ENCODE data around the gene LSP1. TPM values are rescaled to one million over a fixed set of nuclear protein-coding genes. Genes with fewer than 3 reads are reported as not detected.
A peak's percentile ranks its signal among the peaks of the same experiment; 100 is the strongest.

The LSP1 gene
- total RNA-seq, 2 experiments from 2014 or later = 463 to 477 TPM

GRCh38 chr11:1920128-1920908, 67.4 kb downstream of the LSP1 start:
- Mint-ChIP-seq H3K9me3 (ENCODE audit: insufficient read depth) (no peaks in the 10 kb centered on the region), H3K36me3 (ENCODE audit: low read depth) (no peaks in the 10 kb centered on the region), H3K4me1 (ENCODE audit: low read depth) (peaks cover 10% of the 10 kb centered on the region), H3K4me3 (no peak overlapping the region), H3K27me3 (ENCODE audit: low read depth) (no peaks in the 10 kb centered on the region), H3K27ac (no peak overlapping the region)
- POLR2A ChIA-PET = interaction anchor here (0.6 to 6.9 kb wide), 2 partner anchors 28 to 29 kb away, joined by 3 to 46 read pairs; partner anchors contain the start of gene PRR33
- no peak for ATAC-seq
- CTCF ChIA-PET = interaction anchor here (1.1 to 4.4 kb wide), 4 partner anchors 29 to 67 kb away, joined by 3 to 17 read pairs (median 4); partner anchors contain the start of genes LSP1 and PRR33
- no peak for DNase-seq

GRCh38 chr11:1920909-1921573, 68.2 kb downstream of the LSP1 start:
- ATAC-seq = no peak
- no peak overlapping the region for H3K27ac Mint-ChIP-seq
- H3K4me1 Mint-ChIP-seq (ENCODE audit: low read depth) = peaks cover 6% of the 10 kb centered on the region
- DNase-seq = no peak
- ChIA-PET CTCF (interaction anchor here (1.1 to 4.4 kb wide), 4 partner anchors 30 to 88 kb away, joined by 4 to 17 read pairs (median 7); partner anchors contain the start of genes LSP1 and PRR33), POLR2A (interaction anchor here (6.9 kb wide), 1 partner anchor 30 kb away, joined by 46 read pairs; the partner anchor contains the start of gene PRR33)
- H3K27me3 Mint-ChIP-seq (ENCODE audit: low read depth) = no peaks in the 10 kb centered on the region
- H3K4me3 Mint-ChIP-seq = no peak overlapping the region
- no peaks in the 10 kb centered on the region for H3K36me3 Mint-ChIP-seq (ENCODE audit: low read depth)
- H3K9me3 Mint-ChIP-seq (ENCODE audit: insufficient read depth) = no peaks in the 10 kb centered on the region

GRCh38 chr11:1921574-1922141, 68.8 kb downstream of the LSP1 start:
- ATAC-seq (no peak), DNase-seq (no peak)
- Mint-ChIP-seq H3K9me3 (ENCODE audit: insufficient read depth) (no peaks in the 10 kb centered on the region), H3K27me3 (ENCODE audit: low read depth) (no peaks in the 10 kb centered on the region), H3K4me1 (ENCODE audit: low read depth) (peaks cover 6% of the 10 kb centered on the region), H3K4me3 (no peak overlapping the region), H3K36me3 (ENCODE audit: low read depth) (no peaks in the 10 kb centered on the region), H3K27ac (no peak overlapping the region)
- ChIA-PET CTCF (interaction anchor here (0.8 to 4.4 kb wide), 8 partner anchors 30 to 228 kb away, joined by 3 to 17 read pairs (median 4); partner anchors contain the start of genes LSP1 and PRR33), POLR2A (interaction anchor here (0.7 to 6.9 kb wide), 2 partner anchors 31 to 69 kb away, joined by 3 to 46 read pairs; partner anchors contain the start of gene PRR33)

GRCh38 chr11:1922481-1923081, 69.7 kb downstream of the LSP1 start:
- Mint-ChIP-seq H3K4me1 (ENCODE audit: low read depth) (peaks cover 6% of the 10 kb centered on the region), H3K4me3 (no peak overlapping the region), H3K27ac (peak overlapping the region; percentile 48), H3K27me3 (ENCODE audit: low read depth) (no peaks in the 10 kb centered on the region), H3K36me3 (ENCODE audit: low read depth) (no peaks in the 10 kb centered on the region), H3K9me3 (ENCODE audit: insufficient read depth) (no peaks in the 10 kb centered on the region)
- no peak for ATAC-seq
- POLR2A ChIA-PET = interaction anchor here (0.7 to 6.9 kb wide), 4 partner anchors 31 to 70 kb away, joined by 3 to 46 read pairs (median 3); partner anchors contain the start of gene PRR33
- no peak for DNase-seq
- CTCF ChIA-PET = interaction anchor here (0.8 to 4.4 kb wide), 6 partner anchors 35 to 229 kb away, joined by 3 to 17 read pairs (median 5); no protein-coding TSS in a partner anchor

- POLR2A ChIA-PET = interaction anchor here (1.0 kb wide), 1 partner anchor 44 kb away, joined by 3 read pairs; no protein-coding TSS in a partner anchor
- peaks cover 6% of the 10 kb centered on the region for H3K4me1 Mint-ChIP-seq (ENCODE audit: low read depth)
- H3K36me3 Mint-ChIP-seq (ENCODE audit: low read depth) = no peaks in the 10 kb centered on the region
- DNase-seq = no peak
- no peaks in the 10 kb centered on the region for H3K27me3 Mint-ChIP-seq (ENCODE audit: low read depth)
- ATAC-seq = no peak
- no peak overlapping the region for H3K4me3 Mint-ChIP-seq
- H3K9me3 Mint-ChIP-seq (ENCODE audit: insufficient read depth) = no peaks in the 10 kb centered on the region
- no peak overlapping the region for H3K27ac Mint-ChIP-seq
- CTCF ChIA-PET = interaction anchor here (2.8 to 4.4 kb wide), 2 partner anchors 41 to 90 kb away, joined by 10 to 17 read pairs; no protein-coding TSS in a partner anchor
These were observed 70.5 kb downstream of the LSP1 start for GRCh38 chr11:1923201-1923956.

GRCh38 chr11:1924181-1924580, 71.3 kb downstream of the LSP1 start:
- H3K4me1 Mint-ChIP-seq (ENCODE audit: low read depth) = peaks cover 6% of the 10 kb centered on the region
- no peak for ATAC-seq
- no peak for DNase-seq
- no peaks in the 10 kb centered on the region for H3K27me3 Mint-ChIP-seq (ENCODE audit: low read depth)
- ChIA-PET CTCF (no interaction called here), POLR2A (no interaction called here)
- no peaks in the 10 kb centered on the region for H3K9me3 Mint-ChIP-seq (ENCODE audit: insufficient read depth)
- no peaks in the 10 kb centered on the region for H3K36me3 Mint-ChIP-seq (ENCODE audit: low read depth)
- no peak overlapping the region for H3K4me3 Mint-ChIP-seq
- H3K27ac Mint-ChIP-seq = no peak overlapping the region

GRCh38 chr11:1924646-1925372, 71.9 kb downstream of the LSP1 start:
- DNase-seq (no peak), ATAC-seq (no peak)
- no peaks in the 10 kb centered on the region for H3K36me3 Mint-ChIP-seq (ENCODE audit: low read depth)
- no peaks in the 10 kb centered on the region for H3K27me3 Mint-ChIP-seq (ENCODE audit: low read depth)
- CTCF ChIA-PET = no interaction called here
- H3K9me3 Mint-ChIP-seq (ENCODE audit: insufficient read depth) = no peaks in the 10 kb centered on the region
- H3K27ac Mint-ChIP-seq = no peak overlapping the region
- POLR2A ChIA-PET = no interaction called here
- peaks cover 8% of the 10 kb centered on the region for H3K4me1 Mint-ChIP-seq (ENCODE audit: low read depth)
- no peak overlapping the region for H3K4me3 Mint-ChIP-seq

- ChIA-PET POLR2A (no interaction called here), CTCF (no interaction called here)
- H3K4me3 Mint-ChIP-seq = no peak overlapping the region
- DNase-seq (no peak), ATAC-seq (no peak)
- no peaks in the 10 kb centered on the region for H3K9me3 Mint-ChIP-seq (ENCODE audit: insufficient read depth)
- H3K36me3 Mint-ChIP-seq (ENCODE audit: low read depth) = no peaks in the 10 kb centered on the region
- H3K4me1 Mint-ChIP-seq (ENCODE audit: low read depth) = peaks cover 8% of the 10 kb centered on the region
- H3K27ac Mint-ChIP-seq = no peak overlapping the region
- H3K27me3 Mint-ChIP-seq (ENCODE audit: low read depth) = no peaks in the 10 kb centered on the region
These were observed 72.7 kb downstream of the LSP1 start for GRCh38 chr11:1925373-1926155.

GRCh38 chr11:1926156-1927025, 73.5 kb downstream of the LSP1 start:
- Mint-ChIP-seq H3K9me3 (ENCODE audit: insufficient read depth) (no peaks in the 10 kb centered on the region), H3K27me3 (ENCODE audit: low read depth) (peaks cover 1% of the 10 kb centered on the region), H3K27ac (no peak overlapping the region), H3K4me3 (no peak overlapping the region), H3K36me3 (ENCODE audit: low read depth) (no peaks in the 10 kb centered on the region), H3K4me1 (ENCODE audit: low read depth) (peaks cover 8% of the 10 kb centered on the region)
- CTCF ChIA-PET = no interaction called here
- ATAC-seq (no peak), DNase-seq (no peak)
- POLR2A ChIA-PET = no interaction called here

All from activated CD8-positive, alpha-beta T cell treated with anti-CD3 and anti-CD28 coated beads, Interleukin-2, amount 10 ng/mL, durations not matched to agents 7 days and 5 days (primary cell).